SK-N-SH (cell line): ENCODE data around the gene LIPH. TPM values are rescaled to one million over a fixed set of nuclear protein-coding genes. Genes with fewer than 3 reads are reported as not detected.

Experiments
- CTCF ChIA-PET: fragments of 300-600, 350-600 bp; formaldehyde crosslinking; extraction: SDS; loops from one replicate; lab custom pipeline; 2021; lab: Yijun Ruan, JAX
- POLR2A ChIA-PET: fragments of 350-600 bp; sonication (Branson Sonifier 250); formaldehyde crosslinking; extraction: SDS; loops from one replicate; lab custom pipeline; 2020; ENCODE audit warnings: antibody characterized with exemption, inconsistent platforms; lab: Yijun Ruan, JAX
- DNase-seq: peaks from one replicate; pipeline ENCODE4 v3.0.0; 2012
- H2AFZ ChIP-seq: fragments of 200-600 bp; sonication (generic); 2 replicates; pipeline ENCODE4 v1.8.1; 2016; ENCODE audit warnings: antibody characterized with exemption, mild to moderate bottlenecking, low read depth
- H3F3A ChIP-seq: fragments of 200-600 bp; sonication (generic); replicated peaks from 2 replicates; pipeline ENCODE3; 2016; ENCODE audit warnings: antibody characterized with exemption, mild to moderate bottlenecking; ENCODE audit not compliant: insufficient read depth
- H3K27ac ChIP-seq, 2 experiments: fragments of 200-500 bp in 1 of 2; fragments of 200-600 bp in 1 of 2; sonication (Bioruptor generic) in 1 of 2; sonication (generic), shearing (Covaris generic) in 1 of 2; 2 replicates each; pipeline versions ENCODE4 v1.5.1 to v1.6.1; 2014 to 2016; ENCODE audit warnings: low read depth in 2 of 2, inconsistent platforms in 1 of 2, low read length in 1 of 2, mild to moderate bottlenecking in 1 of 2, mixed read lengths in 1 of 2
- H3K27me3 ChIP-seq: fragments of 200-600 bp; sonication (generic), shearing (Covaris generic); 2 replicates; pipeline ENCODE4 v1.6.1; 2016; ENCODE audit warnings: mixed run types; ENCODE audit not compliant: insufficient read depth
- H3K36me3 ChIP-seq, 2 experiments: fragments of 200-500 bp in 1 of 2; fragments of 200-600 bp in 1 of 2; sonication (Bioruptor generic) in 1 of 2; sonication (generic) in 1 of 2; replicated peaks in 1 of 2; 2 replicates each; pipeline versions ENCODE3 to v1.5.1; 2014 to 2016; ENCODE audit warnings: low read length in 1 of 2, mild to moderate bottlenecking in 1 of 2; ENCODE audit not compliant: insufficient read depth in 2 of 2, control insufficient read depth in 1 of 2
- H3K4me1 ChIP-seq, 2 experiments: fragments of 200-500 bp in 1 of 2; fragments of 200-600 bp in 1 of 2; sonication (Bioruptor generic) in 1 of 2; sonication (generic), shearing (Covaris generic) in 1 of 2; 2 replicates each; pipeline versions ENCODE4 v1.5.1 to v1.6.1; 2014 to 2016; ENCODE audit warnings: low read depth in 1 of 2, low read length in 1 of 2, mixed run types in 1 of 2; ENCODE audit not compliant: insufficient read depth in 2 of 2, control insufficient read depth in 1 of 2
- H3K4me2 ChIP-seq: fragments of 200-600 bp; sonication (generic), shearing (Covaris generic); 2 replicates; pipeline ENCODE4 v1.6.1; 2017; ENCODE audit warnings: mixed run types
- H3K4me3 ChIP-seq, 2 experiments: fragments of 200-500 bp in 1 of 2; fragments of 200-600 bp in 1 of 2; sonication (Bioruptor generic) in 1 of 2; sonication (generic), shearing (Covaris generic) in 1 of 2; 2 replicates each; pipeline versions ENCODE4 v1.5.1 to v1.8.1; 2014 to 2016; ENCODE audit warnings: low read depth in 2 of 2, inconsistent platforms in 1 of 2, low read length in 1 of 2, mild to moderate bottlenecking in 1 of 2, mixed read lengths in 1 of 2, moderate library complexity in 1 of 2
- H3K79me2 ChIP-seq: fragments of 200-600 bp; sonication (generic); 2 replicates; pipeline ENCODE4 v1.8.1; 2017; ENCODE audit warnings: mild to moderate bottlenecking; ENCODE audit not compliant: insufficient read depth
- H3K9ac ChIP-seq: fragments of 200-600 bp; sonication (generic); 2 replicates; pipeline ENCODE4 v1.6.1; 2017; ENCODE audit warnings: mixed run types
- H3K9me2 ChIP-seq: fragments of 200-600 bp; sonication (generic); 2 replicates; pipeline ENCODE4 v1.6.1; 2017; ENCODE audit warnings: mixed run types
- H3K9me3 ChIP-seq: fragments of 200-600 bp; sonication (generic); 2 replicates; pipeline ENCODE4 v1.6.1; 2017; ENCODE audit warnings: mixed run types, mild to moderate bottlenecking, moderate library complexity
- H4K20me1 ChIP-seq: fragments of 200-600 bp; sonication (generic); 2 replicates; pipeline ENCODE4 v1.6.1; 2017; ENCODE audit warnings: mild to moderate bottlenecking, mixed run types; ENCODE audit not compliant: insufficient read depth
- CHD2 ChIP-seq: fragments of 150-350 bp; IDR thresholded peaks from 2 replicates; pipeline ENCODE4 v1.6.1; 2018; ENCODE audit warnings: low read length; ENCODE audit not compliant: partially characterized antibody
- EP300 ChIP-seq, 2 experiments: IDR thresholded peaks; 2 replicates each; pipeline versions ENCODE4 v1.4.0 to v1.6.1; 2012; ENCODE audit warnings: borderline replicate concordance in 1 of 2, low read depth in 1 of 2, low read length in 1 of 2
- FOSL2 ChIP-seq: IDR thresholded peaks from 2 replicates; pipeline ENCODE4 v1.4.0; 2012; ENCODE audit warnings: low read depth, mild to moderate bottlenecking, moderate library complexity, borderline replicate concordance
- FOXM1 ChIP-seq: IDR thresholded peaks from 2 replicates; pipeline ENCODE4 v1.4.0; 2012; ENCODE audit warnings: low read depth, mild to moderate bottlenecking
- JUND ChIP-seq: IDR thresholded peaks from 2 replicates; pipeline ENCODE4 v1.4.0; 2012
- NFIC ChIP-seq: IDR thresholded peaks from 2 replicates; pipeline ENCODE4 v1.4.0; 2012; ENCODE audit warnings: borderline replicate concordance
- NRF1 ChIP-seq: IDR thresholded peaks from 2 replicates; pipeline ENCODE4 v1.6.1; 2012; ENCODE audit warnings: low read depth, mild to moderate bottlenecking, low read length
- PBX3 ChIP-seq: IDR thresholded peaks from 2 replicates; pipeline ENCODE4; 2012
- POLR2AphosphoS5 ChIP-seq: IDR thresholded peaks from 2 replicates; pipeline ENCODE4 v1.6.1; 2012; ENCODE audit warnings: low read depth, low read length
- RAD21 ChIP-seq: IDR thresholded peaks from 2 replicates; pipeline ENCODE4 v1.6.1; 2012; ENCODE audit warnings: mild to moderate bottlenecking, low read length
- RCOR1 ChIP-seq: fragments of 150-350 bp; IDR thresholded peaks from 2 replicates; pipeline ENCODE4 v1.6.1; 2017; ENCODE audit warnings: antibody characterized with exemption, low read length
- RFX5 ChIP-seq: IDR thresholded peaks from 2 replicates; pipeline ENCODE4 v1.6.1; 2012; ENCODE audit warnings: mild to moderate bottlenecking, improper control_type of control experiment, low read length
- SIN3A ChIP-seq: IDR thresholded peaks from 2 replicates; pipeline ENCODE4 v1.6.1; 2012; ENCODE audit warnings: low read depth, mild to moderate bottlenecking, low read length, moderate library complexity, borderline replicate concordance
- SMC3 ChIP-seq: IDR thresholded peaks from 2 replicates; pipeline ENCODE4 v1.6.1; 2012; ENCODE audit warnings: low read depth, low read length, improper control_type of control experiment
- TEAD4 ChIP-seq: IDR thresholded peaks from 2 replicates; pipeline ENCODE4 v1.4.0; 2012; ENCODE audit warnings: mild to moderate bottlenecking, borderline replicate concordance; ENCODE audit not compliant: insufficient read depth
- YY1 ChIP-seq: IDR thresholded peaks from 2 replicates; pipeline ENCODE4 v1.4.0; 2012; ENCODE audit warnings: low read depth, mild to moderate bottlenecking
- WGBS: methylation state at CpG from one replicate; pipeline ENCODE4 v1.1.6; 2017; ENCODE audit warnings: low lambda C conversion rate; 5-methylcytosine and 5-hydroxymethylcytosine counted together
- polyA plus RNA-seq, 3 experiments: library from polyadenylated mRNA; depleted of rRNA; stranded (reverse); fragments of >200 nt; gene quantifications; 2 replicates each; pipeline ENCODE4 v1.2.3, GENCODE V29; 2012
- TF ChIP-seq, protein P1 (sequence below): fragments of 200-600 bp; sonication (generic); IDR thresholded peaks from 2 replicates; pipeline ENCODE4 v1.6.1; 2017; ENCODE audit warnings: antibody characterized with exemption, mild to moderate bottlenecking, moderate library complexity
- TF ChIP-seq, protein P2 (sequence below): IDR thresholded peaks from 2 replicates; pipeline ENCODE4 v1.4.0; 2012; ENCODE audit warnings: low read depth, borderline replicate concordance
- TF ChIP-seq, protein P3 (sequence below): fragments of 150-350 bp; IDR thresholded peaks from 2 replicates; pipeline ENCODE4 v1.6.1; 2016; ENCODE audit warnings: mild to moderate bottlenecking, low read depth, low read length

LIPH gene
- polyA plus RNA-seq, 1 of the 3 experiments (the other 2 are of a cell fraction): not detected

GRCh38 chr3:185561958-185562357 is 9.6 kb upstream of the LIPH start:
- Histone ChIP-seq H3K36me3 (no peaks in the 10 kb centered on the region), H3K4me3 (no peak overlapping the region), H3K9me3 (no peaks in the 10 kb centered on the region), H3F3A (no peaks in the 10 kb centered on the region), H3K4me2 (no peak overlapping the region), H3K9me2 (no peaks in the 10 kb centered on the region), H3K4me1 (peaks cover 0 to 2% of the 10 kb centered on the region in 2 experiments; a peak in 1 of 4 replicates), H3K9ac (no peak overlapping the region), H3K27ac (no peak overlapping the region), H4K20me1 (no peaks in the 10 kb centered on the region), H2AFZ (no peak overlapping the region), H3K27me3 (no peaks in the 10 kb centered on the region), H3K79me2 (no peaks in the 10 kb centered on the region)
- TF ChIP-seq POLR2AphosphoS5: no peak
- TF ChIP-seq EP300 (IDR thresholded peaks at IDR 0.05; ENCODE audit: borderline replicate concordance in 1 of 2, low read depth in 1 of 2, low read length in 1 of 2): no peak
- no peak for TF ChIP-seq NRF1
- no peak for TF ChIP-seq PBX3
- no peak for TF ChIP-seq RAD21
- TF ChIP-seq, protein P1, sequence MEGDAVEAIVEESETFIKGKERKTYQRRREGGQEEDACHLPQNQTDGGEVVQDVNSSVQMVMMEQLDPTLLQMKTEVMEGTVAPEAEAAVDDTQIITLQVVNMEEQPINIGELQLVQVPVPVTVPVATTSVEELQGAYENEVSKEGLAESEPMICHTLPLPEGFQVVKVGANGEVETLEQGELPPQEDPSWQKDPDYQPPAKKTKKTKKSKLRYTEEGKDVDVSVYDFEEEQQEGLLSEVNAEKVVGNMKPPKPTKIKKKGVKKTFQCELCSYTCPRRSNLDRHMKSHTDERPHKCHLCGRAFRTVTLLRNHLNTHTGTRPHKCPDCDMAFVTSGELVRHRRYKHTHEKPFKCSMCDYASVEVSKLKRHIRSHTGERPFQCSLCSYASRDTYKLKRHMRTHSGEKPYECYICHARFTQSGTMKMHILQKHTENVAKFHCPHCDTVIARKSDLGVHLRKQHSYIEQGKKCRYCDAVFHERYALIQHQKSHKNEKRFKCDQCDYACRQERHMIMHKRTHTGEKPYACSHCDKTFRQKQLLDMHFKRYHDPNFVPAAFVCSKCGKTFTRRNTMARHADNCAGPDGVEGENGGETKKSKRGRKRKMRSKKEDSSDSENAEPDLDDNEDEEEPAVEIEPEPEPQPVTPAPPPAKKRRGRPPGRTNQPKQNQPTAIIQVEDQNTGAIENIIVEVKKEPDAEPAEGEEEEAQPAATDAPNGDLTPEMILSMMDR: no peak
- no peak for TF ChIP-seq RFX5
- no peak for TF ChIP-seq SIN3A
- TF ChIP-seq YY1: no peak
- no peak for TF ChIP-seq FOXM1
- CTCF ChIA-PET: interaction anchor here (4.7 kb wide), 1 partner anchor 208 kb away, joined by 26 read pairs; no protein-coding TSS in a partner anchor
- no peak for DNase-seq
- POLR2A ChIA-PET: no interaction called here
- WGBS: 73% methylated on average over 5 of the region's 5 CpGs

- Histone ChIP-seq H3K4me2 (no peak overlapping the region), H3K36me3 (no peaks in the 10 kb centered on the region), H3K4me3 (no peak overlapping the region), H3K79me2 (no peaks in the 10 kb centered on the region), H3F3A (no peaks in the 10 kb centered on the region), H3K9me3 (no peaks in the 10 kb centered on the region), H3K9me2 (no peaks in the 10 kb centered on the region), H3K27ac (no peak overlapping the region), H3K27me3 (no peaks in the 10 kb centered on the region), H2AFZ (no peak overlapping the region), H3K9ac (no peak overlapping the region), H4K20me1 (no peaks in the 10 kb centered on the region), H3K4me1 (peaks cover 0 to 2% of the 10 kb centered on the region in 2 experiments; a peak in 1 of 4 replicates)
- 77% methylated on average over 4 of the region's 8 CpGs for WGBS
- ChIA-PET POLR2A (no interaction called here), CTCF (interaction anchor here (1.2 to 4.7 kb wide), 2 partner anchors 14 to 208 kb away, joined by 3 to 26 read pairs; no protein-coding TSS in a partner anchor)
- no peak for DNase-seq
- TF ChIP-seq TEAD4: no peak
- TF ChIP-seq SMC3: no peak
- no peak for TF ChIP-seq SIN3A
- no peak for TF ChIP-seq NFIC
- no peak for TF ChIP-seq PBX3
- TF ChIP-seq FOSL2: no peak
- TF ChIP-seq, protein P2, sequence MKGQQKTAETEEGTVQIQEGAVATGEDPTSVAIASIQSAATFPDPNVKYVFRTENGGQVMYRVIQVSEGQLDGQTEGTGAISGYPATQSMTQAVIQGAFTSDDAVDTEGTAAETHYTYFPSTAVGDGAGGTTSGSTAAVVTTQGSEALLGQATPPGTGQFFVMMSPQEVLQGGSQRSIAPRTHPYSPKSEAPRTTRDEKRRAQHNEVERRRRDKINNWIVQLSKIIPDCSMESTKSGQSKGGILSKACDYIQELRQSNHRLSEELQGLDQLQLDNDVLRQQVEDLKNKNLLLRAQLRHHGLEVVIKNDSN: no peak; the same call in 1 of the 2 replicates
- TF ChIP-seq, protein P3, sequence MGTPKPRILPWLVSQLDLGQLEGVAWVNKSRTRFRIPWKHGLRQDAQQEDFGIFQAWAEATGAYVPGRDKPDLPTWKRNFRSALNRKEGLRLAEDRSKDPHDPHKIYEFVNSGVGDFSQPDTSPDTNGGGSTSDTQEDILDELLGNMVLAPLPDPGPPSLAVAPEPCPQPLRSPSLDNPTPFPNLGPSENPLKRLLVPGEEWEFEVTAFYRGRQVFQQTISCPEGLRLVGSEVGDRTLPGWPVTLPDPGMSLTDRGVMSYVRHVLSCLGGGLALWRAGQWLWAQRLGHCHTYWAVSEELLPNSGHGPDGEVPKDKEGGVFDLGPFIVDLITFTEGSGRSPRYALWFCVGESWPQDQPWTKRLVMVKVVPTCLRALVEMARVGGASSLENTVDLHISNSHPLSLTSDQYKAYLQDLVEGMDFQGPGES: no peak
- TF ChIP-seq, protein P1: no peak
- TF ChIP-seq JUND: no peak
- TF ChIP-seq RCOR1: no peak
- TF ChIP-seq CHD2: no peak
- no peak for TF ChIP-seq NRF1
These were observed 9.1 kb upstream of the LIPH start for GRCh38 chr3:185561374-185561943.
